Osteocyte (in vitro differentiated cells): Measurements from ENCODE around the gene COQ2. TPM values are rescaled to one million over a fixed set of nuclear protein-coding genes. Genes with fewer than 3 reads are reported as not detected.

ENCODE experiments used
- DNase-seq: peaks from one replicate; pipeline ENCODE4 v3.0.0; 2021; ENCODE audit warnings: mixed read lengths; ENCODE audit not compliant: unreplicated experiment; ENCODE audit errors: extremely low spot score
- H3K27ac Mint-ChIP-seq: one replicate; pipeline ENCODE4 v1.8.0; 2021; ENCODE audit warnings: mild to moderate bottlenecking, mixed read lengths; ENCODE audit not compliant: unreplicated experiment
- H3K27me3 Mint-ChIP-seq: one replicate; pipeline ENCODE4 v1.8.0; 2021; ENCODE audit warnings: mixed read lengths; ENCODE audit not compliant: unreplicated experiment
- H3K36me3 Mint-ChIP-seq: one replicate; pipeline ENCODE4 v1.8.0; 2021; ENCODE audit warnings: mixed read lengths; ENCODE audit not compliant: unreplicated experiment
- H3K4me1 Mint-ChIP-seq: one replicate; pipeline ENCODE4 v1.8.0; 2021; ENCODE audit warnings: mixed read lengths; ENCODE audit not compliant: unreplicated experiment
- H3K4me3 Mint-ChIP-seq: one replicate; pipeline ENCODE4 v1.8.0; 2021; ENCODE audit warnings: mild to moderate bottlenecking, moderate library complexity, mixed read lengths; ENCODE audit not compliant: unreplicated experiment
- H3K9me3 Mint-ChIP-seq: one replicate; pipeline ENCODE4 v1.8.0; 2021; ENCODE audit warnings: mixed read lengths; ENCODE audit not compliant: unreplicated experiment
- CTCF ChIP-seq: fragments of 200-600 bp; sonication (generic); IDR thresholded peaks from 2 replicates; pipeline ENCODE4 v1.5.0; 2021; ENCODE audit warnings: antibody characterized with exemption, mild to moderate bottlenecking, moderate library complexity
- total RNA-seq: library from RNA; stranded (reverse); gene quantifications from 2 replicates; pipeline ENCODE4 v1.2.1, GENCODE V29; 2021

COQ2 gene
- total RNA-seq, 1 donor from 2014 or later = 13.1 TPM

- H3K36me3 Mint-ChIP-seq = peaks cover 10% of the 10 kb centered on the region
- DNase-seq = no peak
- no peak overlapping the region for H3K27ac Mint-ChIP-seq
- H3K4me1 Mint-ChIP-seq = peaks cover 14% of the 10 kb centered on the region
- H3K9me3 Mint-ChIP-seq = no peaks in the 10 kb centered on the region
- no peak for TF ChIP-seq CTCF
- no peaks in the 10 kb centered on the region for H3K27me3 Mint-ChIP-seq
- no peak overlapping the region for H3K4me3 Mint-ChIP-seq
Observed at GRCh38 chr4:83266689-83267088, 17.9 kb downstream of the COQ2 start.

GRCh38 chr4:83263106-83263505, 21.5 kb downstream of the COQ2 start:
- peaks cover 21% of the 10 kb centered on the region for H3K4me1 Mint-ChIP-seq
- H3K36me3 Mint-ChIP-seq = peaks cover 5% of the 10 kb centered on the region
- H3K27me3 Mint-ChIP-seq = no peaks in the 10 kb centered on the region
- no peak for DNase-seq
- no peaks in the 10 kb centered on the region for H3K9me3 Mint-ChIP-seq
- H3K4me3 Mint-ChIP-seq = no peak overlapping the region
- no peak for TF ChIP-seq CTCF
- H3K27ac Mint-ChIP-seq = no peak overlapping the region

- H3K4me3 Mint-ChIP-seq = no peak overlapping the region
- TF ChIP-seq CTCF = no peak
- H3K27me3 Mint-ChIP-seq = no peaks in the 10 kb centered on the region
- peaks cover 21% of the 10 kb centered on the region for H3K4me1 Mint-ChIP-seq
- no peaks in the 10 kb centered on the region for H3K9me3 Mint-ChIP-seq
- no peak for DNase-seq
- H3K27ac Mint-ChIP-seq = no peak overlapping the region
- H3K36me3 Mint-ChIP-seq = peaks cover 5% of the 10 kb centered on the region
Observed at GRCh38 chr4:83262682-83263081, 21.9 kb downstream of the COQ2 start.

- no peaks in the 10 kb centered on the region for H3K9me3 Mint-ChIP-seq
- no peak for DNase-seq
- peaks cover 5% of the 10 kb centered on the region for H3K36me3 Mint-ChIP-seq
- H3K27ac Mint-ChIP-seq = no peak overlapping the region
- H3K27me3 Mint-ChIP-seq = no peaks in the 10 kb centered on the region
- H3K4me1 Mint-ChIP-seq = peaks cover 26% of the 10 kb centered on the region
- no peak overlapping the region for H3K4me3 Mint-ChIP-seq
- no peak for TF ChIP-seq CTCF
Observed at GRCh38 chr4:83261307-83261706, 23.3 kb downstream of the COQ2 start.

GRCh38 chr4:83259586-83259985, 25.0 kb downstream of the COQ2 start:
- no peaks in the 10 kb centered on the region for H3K9me3 Mint-ChIP-seq
- no peak for TF ChIP-seq CTCF
- no peak for DNase-seq
- no peaks in the 10 kb centered on the region for H3K27me3 Mint-ChIP-seq
- no peak overlapping the region for H3K4me3 Mint-ChIP-seq
- H3K36me3 Mint-ChIP-seq = peaks cover 5% of the 10 kb centered on the region
- H3K4me1 Mint-ChIP-seq = peaks cover 39% of the 10 kb centered on the region
- H3K27ac Mint-ChIP-seq = no peak overlapping the region
